ENCODE data around the gene TUBB2A.
"Not testable (repeated sequence)": the region's sequence is repeated elsewhere in the genome, so short reads cannot be mapped to it uniquely, and the experiment has no call there.

The TUBB2A gene

GRCh38 chr6:3156184-3157130 is 887 bp downstream of the TUBB2A start:
- not testable (repeated sequence) for DNase-seq (ENCODE audit: low read depth in 4 of 4, low spot score in 1 of 4)

- DNase-seq (ENCODE audit: low read depth in 4 of 4, low spot score in 1 of 4), result not testable (repeated sequence)
These were observed 1.9 kb downstream of the TUBB2A start for GRCh38 chr6:3155416-3155815.

- DNase-seq (ENCODE audit: low read depth in 4 of 4, low spot score in 1 of 4), result no peak
These were observed 4.7 kb downstream of the TUBB2A start for GRCh38 chr6:3152689-3153088.

GRCh38 chr6:3151691-3152090 is 5.7 kb downstream of the TUBB2A start:
- no peak for DNase-seq (ENCODE audit: low read depth in 4 of 4, low spot score in 1 of 4)

- no peak for DNase-seq (ENCODE audit: low read depth in 4 of 4, low spot score in 1 of 4)
These were observed 9.2 kb downstream of the TUBB2A start for GRCh38 chr6:3147914-3148757.

GRCh38 chr6:3144571-3144970 is 12.8 kb downstream of the TUBB2A start:
- no peak for DNase-seq (ENCODE audit: low read depth in 4 of 4, low spot score in 1 of 4)

GRCh38 chr6:3143158-3143557 is 14.2 kb downstream of the TUBB2A start:
- no peak for DNase-seq (ENCODE audit: low read depth in 4 of 4, low spot score in 1 of 4)

- no peak for DNase-seq (ENCODE audit: low read depth in 4 of 4, low spot score in 1 of 4)
These were observed 14.8 kb downstream of the TUBB2A start for GRCh38 chr6:3142536-3142935.

GRCh38 chr6:3140201-3140600 is 17.1 kb downstream of the TUBB2A start:
- DNase-seq (ENCODE audit: low read depth in 4 of 4, low spot score in 1 of 4), result no peak

GRCh38 chr6:3139090-3139903 is 18.0 kb downstream of the TUBB2A start:
- DNase-seq (ENCODE audit: low read depth in 4 of 4, low spot score in 1 of 4), result no peak

- no peak for DNase-seq (ENCODE audit: low read depth in 4 of 4, low spot score in 1 of 4)
These were observed 19.0 kb downstream of the TUBB2A start for GRCh38 chr6:3138341-3138740.

GRCh38 chr6:3137873-3138272 is 19.5 kb downstream of the TUBB2A start:
- not testable (repeated sequence) for DNase-seq (ENCODE audit: low read depth in 4 of 4, low spot score in 1 of 4)

- DNase-seq (ENCODE audit: low read depth in 4 of 4, low spot score in 1 of 4), result no peak
These were observed 20.1 kb downstream of the TUBB2A start for GRCh38 chr6:3137057-3137777.

- no peak for DNase-seq (ENCODE audit: low read depth in 4 of 4, low spot score in 1 of 4)
These were observed 20.9 kb downstream of the TUBB2A start for GRCh38 chr6:3136292-3137011.

- no peak for DNase-seq (ENCODE audit: low read depth in 4 of 4, low spot score in 1 of 4)
These were observed 21.6 kb downstream of the TUBB2A start for GRCh38 chr6:3135668-3136291.

- no peak for DNase-seq (ENCODE audit: low read depth in 4 of 4, low spot score in 1 of 4)
These were observed 23.8 kb downstream of the TUBB2A start for GRCh38 chr6:3133515-3133914.

GRCh38 chr6:3131695-3132094 is 25.6 kb downstream of the TUBB2A start:
- DNase-seq (ENCODE audit: low read depth in 4 of 4, low spot score in 1 of 4), result no peak

- no peak for DNase-seq (ENCODE audit: low read depth in 4 of 4, low spot score in 1 of 4)
These were observed 28.8 kb downstream of the TUBB2A start for GRCh38 chr6:3128356-3129108.

GRCh38 chr6:3125815-3126214 is 31.5 kb downstream of the TUBB2A start:
- no peak for DNase-seq (ENCODE audit: low read depth in 4 of 4, low spot score in 1 of 4)

Data from stimulated activated CD4-positive, alpha-beta T cell treated with anti-CD3 and anti-CD28 coated beads, Interleukin-1b, Interleukin-23, amount 100 ng/mL, for 24 hours (primary cell).